Dermis microvascular lymphatic vessel endothelial cell (primary cell): ENCODE results near the gene ARHGDIA. TPM values are rescaled to one million over a fixed set of nuclear protein-coding genes. Genes with fewer than 3 reads are reported as not detected.
A peak's percentile ranks its signal among the peaks of the same experiment; 100 is the strongest.

Source experiments
- DNase-seq, 2 donors: peaks; one replicate each; pipeline versions ENCODE4 v3.0.0 to v3.0.0-alpha.2; 2010; ENCODE audit warnings: low read depth in 2 of 2
- total RNA-seq: library from RNA; depleted of rRNA; stranded (reverse); fragments of >200 nt; gene quantifications from 2 replicates; pipeline ENCODE4 v1.2.1, GENCODE V29; 2014

Gene ARHGDIA
- total RNA-seq, 1 donor from 2014 or later = 97.7 TPM

- DNase-seq = no peak
Observed at GRCh38 chr17:81825841-81826466, 45.2 kb downstream of the ARHGDIA start.

- no peak for DNase-seq
Observed at GRCh38 chr17:81824595-81824994, 46.5 kb downstream of the ARHGDIA start.

- no peak for DNase-seq
Observed at GRCh38 chr17:81823820-81824550, 47.2 kb downstream of the ARHGDIA start.

- no peak for DNase-seq
Observed at GRCh38 chr17:81822996-81823819, 47.9 kb downstream of the ARHGDIA start.

GRCh38 chr17:81822312-81822637, 48.9 kb downstream of the ARHGDIA start:
- no peak for DNase-seq

GRCh38 chr17:81821603-81822311, 49.4 kb downstream of the ARHGDIA start:
- peak; percentile 68 to 78 for DNase-seq

GRCh38 chr17:81821147-81821546, 50.0 kb downstream of the ARHGDIA start:
- DNase-seq = no peak

GRCh38 chr17:81819708-81820107, 51.4 kb downstream of the ARHGDIA start:
- no peak for DNase-seq

GRCh38 chr17:81817758-81818147, 53.4 kb downstream of the ARHGDIA start:
- DNase-seq = no peak

Other genes with a start within 250 kb of the ARHGDIA start
- 67.7 and 87.9 TPM in 2 replicates for gene NPLOC4, start 234.2 kb downstream of the ARHGDIA start, total RNA-seq
- 0.51 and 0.89 TPM in 2 replicates for gene TSPAN10, start 234.1 kb downstream of the ARHGDIA start, total RNA-seq
- gene PDE6G, start 214.8 kb downstream of the ARHGDIA start, total RNA-seq = 1.3 and 5.3 TPM in 2 replicates
- 26.6 and 29.7 TPM in 2 replicates for gene OXLD1, start 204.7 kb downstream of the ARHGDIA start, total RNA-seq
- 6.3 and 8.5 TPM in 2 replicates for gene CCDC137, start 204.6 kb downstream of the ARHGDIA start, total RNA-seq
- 25.4 and 28.2 TPM in 2 replicates for gene ARL16, start 187.5 kb downstream of the ARHGDIA start, total RNA-seq
- gene HGS, start 187.3 kb downstream of the ARHGDIA start, total RNA-seq = 41.1 and 49.4 TPM in 2 replicates
- gene MRPL12, start 168.0 kb downstream of the ARHGDIA start, total RNA-seq = 8.7 and 8.9 TPM in 2 replicates
- 13.9 and 17.7 TPM in 2 replicates for gene SLC25A10, start 159.1 kb downstream of the ARHGDIA start, total RNA-seq
- gene GCGR, start 67.2 kb downstream of the ARHGDIA start, total RNA-seq = not detected in 2 replicates
- gene MCRIP1, start 38.0 kb downstream of the ARHGDIA start, total RNA-seq = 81.8 and 133 TPM in 2 replicates
- not detected in 2 replicates for gene PPP1R27, start 36.3 kb downstream of the ARHGDIA start, total RNA-seq
- 634 and 739 TPM in 2 replicates for gene P4HB, start 10.8 kb downstream of the ARHGDIA start, total RNA-seq
- 142 and 181 TPM in 2 replicates for gene ALYREF, start 20.2 kb upstream of the ARHGDIA start, total RNA-seq
- 108 and 109 TPM in 2 replicates for gene ANAPC11, start 20.4 kb upstream of the ARHGDIA start, total RNA-seq
- 0.13 TPM in 1 of 2 replicates, not detected in the other for gene NPB, start 30.9 kb upstream of the ARHGDIA start, total RNA-seq
- gene PCYT2, start 40.1 kb upstream of the ARHGDIA start, total RNA-seq = 30.2 and 40.4 TPM in 2 replicates
- 11.9 and 12.3 TPM in 2 replicates for gene SIRT7, start 46.8 kb upstream of the ARHGDIA start, total RNA-seq
- gene MAFG, start 56.4 kb upstream of the ARHGDIA start, total RNA-seq = 10.4 and 19.0 TPM in 2 replicates
- gene PYCR1, start 66.0 kb upstream of the ARHGDIA start, total RNA-seq = 60.8 and 71.2 TPM in 2 replicates
- not detected in 2 replicates for gene MYADML2, start 75.9 kb upstream of the ARHGDIA start, total RNA-seq
- under 0.01 TPM in 2 replicates for gene NOTUM, start 89.8 kb upstream of the ARHGDIA start, total RNA-seq
- gene ASPSCR1, start 106.3 kb upstream of the ARHGDIA start, total RNA-seq = 22.0 and 23.4 TPM in 2 replicates
- 23.5 and 38.6 TPM in 2 replicates for gene CENPX, start 151.5 kb upstream of the ARHGDIA start, total RNA-seq
- 10.0 and 10.1 TPM in 2 replicates for gene LRRC45, start 152.0 kb upstream of the ARHGDIA start, total RNA-seq
- gene RAC3, start 160.3 kb upstream of the ARHGDIA start, total RNA-seq = 12.5 and 14.5 TPM in 2 replicates
- gene DCXR, start 166.4 kb upstream of the ARHGDIA start, total RNA-seq = 33.1 and 42.7 TPM in 2 replicates
- 16.4 and 28.2 TPM in 2 replicates for gene RFNG, start 180.5 kb upstream of the ARHGDIA start, total RNA-seq
- 67.1 and 86.6 TPM in 2 replicates for gene GPS1, start 180.6 kb upstream of the ARHGDIA start, total RNA-seq
- 35.6 and 44.1 TPM in 2 replicates for gene DUS1L, start 194.5 kb upstream of the ARHGDIA start, total RNA-seq
- gene FASN, start 226.9 kb upstream of the ARHGDIA start, total RNA-seq = 54.4 and 61.1 TPM in 2 replicates